Parathyroid adenoma (tissue), 2 donors: ENCODE data around the gene TNK2.
"Not testable (repeated sequence)": the region's sequence is repeated elsewhere in the genome, so short reads cannot be mapped to it uniquely, and the experiment has no call there.

Source experiments
- H2AFZ ChIP-seq: fragments of 300-600 bp; sonication (generic); one replicate; pipeline ENCODE4 v1.7.0; 2017; ENCODE audit warnings: antibody characterized with exemption, mild to moderate bottlenecking
- H3K27ac ChIP-seq: fragments of 300-600 bp; sonication (generic); one replicate; pipeline ENCODE4 v1.7.0; 2017
- H3K27me3 ChIP-seq: fragments of 300-600 bp; sonication (generic); one replicate; pipeline ENCODE4 v1.7.0; 2017; ENCODE audit warnings: low read length; ENCODE audit not compliant: control insufficient read depth, insufficient read depth
- H3K36me3 ChIP-seq: fragments of 300-600 bp; sonication (generic); one replicate; pipeline ENCODE4 v1.7.0; 2017; ENCODE audit warnings: low read length; ENCODE audit not compliant: control insufficient read depth, insufficient read depth
- H3K4me1 ChIP-seq: fragments of 300-600 bp; sonication (generic); one replicate; pipeline ENCODE4 v1.7.0; 2017; ENCODE audit warnings: control low read depth
- H3K4me2 ChIP-seq: fragments of 300-600 bp; sonication (generic); one replicate; pipeline ENCODE4 v1.7.0; 2017; ENCODE audit warnings: low read length
- H3K4me3 ChIP-seq: fragments of 300-600 bp; sonication (generic); one replicate; pipeline ENCODE4 v1.7.0; 2017; ENCODE audit warnings: low read depth, low read length
- H3K79me2 ChIP-seq: fragments of 300-600 bp; sonication (generic); one replicate; pipeline ENCODE4 v1.7.0; 2017; ENCODE audit warnings: control low read depth
- H3K9ac ChIP-seq: fragments of 300-600 bp; sonication (generic); one replicate; pipeline ENCODE4 v1.7.0; 2017; ENCODE audit warnings: mild to moderate bottlenecking
- H3K9me3 ChIP-seq: fragments of 300-600 bp; sonication (generic); one replicate; pipeline ENCODE4 v1.7.0; 2017; ENCODE audit warnings: low read length; ENCODE audit not compliant: control insufficient read depth
- TF ChIP-seq, protein P1 (sequence below): fragments of 300-600 bp; sonication (generic); IDR thresholded peaks from one replicate; pipeline ENCODE4 v1.7.0; 2017; ENCODE audit warnings: antibody characterized with exemption, mild to moderate bottlenecking
- donor health status: primary hyperparathyroidism.

The TNK2 gene

DNA sequence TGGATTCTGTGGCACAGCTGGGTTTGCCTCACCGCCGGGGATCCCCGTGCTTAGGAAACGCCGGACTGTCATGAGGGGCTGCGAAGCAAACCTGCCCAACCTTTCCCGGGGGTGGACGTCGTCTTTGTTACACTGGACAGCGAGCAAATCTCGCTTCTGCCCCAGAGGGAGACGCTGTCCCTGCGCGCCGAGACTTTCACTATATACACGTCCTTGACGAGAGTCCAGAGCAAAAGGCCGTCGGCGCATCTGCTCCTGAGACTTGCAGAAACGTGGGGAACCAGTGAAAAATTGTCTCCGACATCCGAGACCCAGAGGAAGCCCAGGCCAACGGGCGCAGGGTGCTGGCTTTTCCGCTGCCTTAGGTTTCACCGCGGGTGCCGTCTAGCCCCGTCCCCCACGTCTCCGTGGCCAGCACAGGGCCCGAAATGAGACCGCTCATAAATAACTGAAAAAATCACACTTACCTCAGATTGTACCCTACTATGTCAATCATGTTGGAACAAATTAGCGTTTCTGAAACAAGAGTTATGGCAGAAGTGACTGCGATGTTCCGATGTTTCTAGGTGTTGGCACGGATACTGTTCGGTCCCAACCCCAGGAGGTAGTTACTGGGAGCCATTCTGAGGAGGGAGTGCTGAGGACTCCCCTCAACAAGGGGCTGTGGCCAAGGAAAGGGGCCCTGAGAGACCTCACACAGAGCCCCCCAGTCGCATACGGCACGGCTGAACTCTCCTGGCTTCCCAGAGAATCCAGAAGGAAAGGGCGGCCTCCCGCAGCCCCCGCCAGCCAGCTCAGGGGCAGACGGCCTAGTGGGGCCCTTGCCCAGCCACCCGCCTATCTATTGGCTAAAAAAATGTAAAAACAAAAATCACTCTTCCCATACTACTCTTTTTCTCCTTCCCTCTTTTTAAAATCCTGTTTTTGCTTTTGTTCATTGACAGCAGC is 82.2 kb downstream of the TNK2 start:
- Histone ChIP-seq H3K4me2 (no peak overlapping the region), H3K4me1 (peaks cover 5% of the 10 kb centered on the region), H3K36me3 (no peaks in the 10 kb centered on the region), H3K4me3 (no peak overlapping the region), H3K27ac (no peak overlapping the region), H3K9me3 (no peaks in the 10 kb centered on the region), H2AFZ (no peak overlapping the region), H3K27me3 (peaks cover 3% of the 10 kb centered on the region), H3K9ac (no peak overlapping the region), H3K79me2 (no peaks in the 10 kb centered on the region)
- TF ChIP-seq, protein P1, sequence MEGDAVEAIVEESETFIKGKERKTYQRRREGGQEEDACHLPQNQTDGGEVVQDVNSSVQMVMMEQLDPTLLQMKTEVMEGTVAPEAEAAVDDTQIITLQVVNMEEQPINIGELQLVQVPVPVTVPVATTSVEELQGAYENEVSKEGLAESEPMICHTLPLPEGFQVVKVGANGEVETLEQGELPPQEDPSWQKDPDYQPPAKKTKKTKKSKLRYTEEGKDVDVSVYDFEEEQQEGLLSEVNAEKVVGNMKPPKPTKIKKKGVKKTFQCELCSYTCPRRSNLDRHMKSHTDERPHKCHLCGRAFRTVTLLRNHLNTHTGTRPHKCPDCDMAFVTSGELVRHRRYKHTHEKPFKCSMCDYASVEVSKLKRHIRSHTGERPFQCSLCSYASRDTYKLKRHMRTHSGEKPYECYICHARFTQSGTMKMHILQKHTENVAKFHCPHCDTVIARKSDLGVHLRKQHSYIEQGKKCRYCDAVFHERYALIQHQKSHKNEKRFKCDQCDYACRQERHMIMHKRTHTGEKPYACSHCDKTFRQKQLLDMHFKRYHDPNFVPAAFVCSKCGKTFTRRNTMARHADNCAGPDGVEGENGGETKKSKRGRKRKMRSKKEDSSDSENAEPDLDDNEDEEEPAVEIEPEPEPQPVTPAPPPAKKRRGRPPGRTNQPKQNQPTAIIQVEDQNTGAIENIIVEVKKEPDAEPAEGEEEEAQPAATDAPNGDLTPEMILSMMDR, result no peak

DNA sequence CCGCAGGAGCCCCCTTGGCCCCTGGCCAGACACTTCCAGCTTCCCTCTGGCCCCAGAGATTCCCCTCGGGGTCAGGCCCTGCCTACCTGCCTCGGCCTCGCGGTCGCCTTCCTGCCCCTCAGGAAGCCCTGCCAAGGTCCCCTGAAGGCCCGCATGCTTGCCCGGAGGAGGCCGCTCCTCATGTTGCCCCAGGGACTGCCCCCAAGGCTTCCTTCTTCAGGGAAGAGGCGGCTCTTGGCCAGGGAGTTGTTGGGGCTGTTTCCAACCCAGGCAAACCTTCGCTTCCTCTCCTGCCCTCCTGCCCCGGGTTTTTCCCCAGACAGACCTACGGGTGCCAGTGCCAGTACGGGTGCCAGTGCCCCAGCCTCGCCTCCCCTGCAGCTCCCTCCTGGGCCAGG is 83.2 kb downstream of the TNK2 start:
- Histone ChIP-seq H3K27ac (no peak overlapping the region), H3K4me2 (no peak overlapping the region), H2AFZ (no peak overlapping the region), H3K36me3 (no peaks in the 10 kb centered on the region), H3K9ac (no peak overlapping the region), H3K79me2 (no peaks in the 10 kb centered on the region), H3K9me3 (no peaks in the 10 kb centered on the region), H3K4me3 (no peak overlapping the region), H3K4me1 (peaks cover 5% of the 10 kb centered on the region), H3K27me3 (peaks cover 3% of the 10 kb centered on the region)
- TF ChIP-seq, protein P1, result no peak

DNA sequence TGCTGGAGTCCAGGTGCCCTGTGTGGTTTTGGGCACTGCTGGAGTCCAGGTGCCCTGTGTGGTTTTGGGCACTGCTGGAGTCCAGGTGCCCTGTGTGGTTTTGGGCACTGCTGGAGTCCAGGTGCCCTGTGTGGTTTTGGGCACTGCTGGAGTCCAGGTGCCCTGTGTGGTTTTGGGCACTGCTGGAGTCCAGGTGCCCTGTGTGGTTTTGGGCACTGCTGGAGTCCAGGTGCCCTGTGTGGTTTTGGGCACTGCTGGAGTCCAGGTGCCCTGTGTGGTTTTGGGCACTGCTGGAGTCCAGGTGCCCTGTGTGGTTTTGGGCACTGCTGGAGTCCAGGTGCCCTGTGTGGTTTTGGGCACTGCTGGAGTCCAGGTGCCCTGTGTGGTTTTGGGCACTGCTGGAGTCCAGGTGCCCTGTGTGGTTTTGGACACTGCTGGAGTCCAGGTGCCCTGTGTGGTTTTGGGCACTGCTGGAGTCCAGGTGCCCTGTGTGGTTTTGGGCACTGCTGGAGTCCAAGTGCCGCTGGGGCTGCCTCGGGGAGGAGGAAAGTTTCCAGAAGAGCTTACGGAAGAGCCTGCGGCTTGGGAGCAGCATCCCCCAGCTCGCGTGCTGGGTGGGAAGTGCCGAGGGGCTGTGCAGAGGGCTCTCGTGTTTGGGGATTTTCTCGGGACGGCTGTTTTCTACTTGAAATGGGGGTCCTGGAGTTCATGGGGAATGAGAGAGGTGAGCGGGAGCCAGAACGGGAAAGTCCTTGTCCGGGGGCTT is 83.7 kb downstream of the TNK2 start:
- H2AFZ ChIP-seq, H3K79me2 ChIP-seq, H3K9ac ChIP-seq, H3K27ac ChIP-seq, H3K4me2 ChIP-seq, H3K9me3 ChIP-seq, H3K4me3 ChIP-seq, H3K4me1 ChIP-seq, H3K27me3 ChIP-seq, H3K36me3 ChIP-seq: not testable (repeated sequence)

DNA sequence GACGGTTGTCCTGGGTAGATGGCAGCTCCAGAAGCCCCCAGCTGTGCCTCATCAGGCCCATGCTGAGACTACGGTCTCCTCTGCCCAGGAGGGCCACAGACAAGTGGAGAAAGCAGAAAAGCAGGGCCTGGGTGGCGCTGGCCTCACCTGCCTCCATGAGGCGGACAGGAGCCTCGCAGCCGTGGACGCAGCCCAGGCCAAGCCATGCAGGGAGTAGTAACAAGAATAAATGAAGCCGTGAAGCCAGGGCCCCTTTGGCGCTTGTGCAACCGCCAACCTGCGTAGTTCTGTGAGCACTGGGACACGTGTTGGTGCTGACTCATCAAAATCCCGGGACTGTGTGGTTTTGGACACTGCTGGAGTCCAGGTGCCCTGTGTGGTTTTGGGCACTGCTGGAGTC is 84.4 kb downstream of the TNK2 start:
- Histone ChIP-seq H3K79me2 (no peaks in the 10 kb centered on the region), H2AFZ (no peak overlapping the region), H3K4me1 (peaks cover 5% of the 10 kb centered on the region), H3K4me2 (no peak overlapping the region), H3K4me3 (no peak overlapping the region), H3K9me3 (no peaks in the 10 kb centered on the region), H3K36me3 (no peaks in the 10 kb centered on the region), H3K27me3 (peaks cover 3% of the 10 kb centered on the region), H3K9ac (no peak overlapping the region), H3K27ac (no peak overlapping the region)
- TF ChIP-seq, protein P1, result no peak

DNA sequence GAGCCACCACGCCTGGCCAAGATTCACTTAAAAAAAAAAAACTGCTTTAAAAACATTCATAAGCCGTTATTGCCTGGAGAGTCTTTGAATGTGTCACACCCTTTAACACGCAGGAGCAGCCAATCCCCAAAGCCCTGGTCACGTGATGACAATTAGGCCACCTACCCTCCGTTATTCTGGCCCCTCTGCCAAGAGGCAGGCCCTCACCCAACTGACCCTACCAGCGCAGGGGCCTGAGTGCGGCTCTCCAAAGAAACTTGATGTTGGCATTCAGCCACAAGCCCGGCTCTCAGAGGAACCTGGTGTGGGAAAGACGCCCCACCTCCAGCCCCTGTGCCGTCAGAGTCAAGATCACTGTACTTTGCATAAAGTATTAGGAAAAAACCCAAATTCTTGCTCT is 85.1 kb downstream of the TNK2 start:
- H3K4me1 ChIP-seq, result peaks cover 5% of the 10 kb centered on the region
- H3K79me2 ChIP-seq, result no peaks in the 10 kb centered on the region
- H2AFZ ChIP-seq, result no peak overlapping the region
- H3K9ac ChIP-seq, result no peak overlapping the region
- H3K9me3 ChIP-seq, result no peaks in the 10 kb centered on the region
- H3K4me3 ChIP-seq, result no peak overlapping the region
- peaks cover 3% of the 10 kb centered on the region for H3K27me3 ChIP-seq
- no peak overlapping the region for H3K4me2 ChIP-seq
- TF ChIP-seq, protein P1, result no peak
- H3K27ac ChIP-seq, result no peak overlapping the region
- no peaks in the 10 kb centered on the region for H3K36me3 ChIP-seq
